Neural progenitor cell (in vitro differentiated cells): ENCODE results near the gene PTGR1. TPM values are rescaled to one million over a fixed set of nuclear protein-coding genes. Genes with fewer than 3 reads are reported as not detected.

ENCODE experiments used
- DNase-seq: peaks from one replicate; pipeline ENCODE4 v3.0.0-alpha.2; 2016; ENCODE audit warnings: low spot score
- H2AFZ ChIP-seq: fragments of 200-600 bp; sonication (generic); replicated peaks from 2 replicates; pipeline ENCODE4 v1.6.1; 2016; ENCODE audit warnings: antibody characterized with exemption
- H3F3A ChIP-seq: fragments of 200-600 bp; sonication (generic); 2 replicates; pipeline ENCODE4 v1.6.1; 2016; ENCODE audit warnings: antibody characterized with exemption, low read depth
- H3K27ac ChIP-seq: fragments of 200-600 bp; sonication (generic); 2 replicates; pipeline ENCODE4 v1.5.1; 2016; ENCODE audit warnings: mild to moderate bottlenecking
- H3K27me3 ChIP-seq: fragments of 200-600 bp; sonication (generic); 2 replicates; pipeline ENCODE4 v1.6.1; 2016; ENCODE audit warnings: mild to moderate bottlenecking, moderate library complexity
- H3K36me3 ChIP-seq: fragments of 200-600 bp; sonication (generic); 2 replicates; pipeline ENCODE4 v1.5.1; 2016
- H3K4me1 ChIP-seq: fragments of 200-600 bp; sonication (generic); 2 replicates; pipeline ENCODE4 v1.6.1; 2016; ENCODE audit warnings: mixed run types
- H3K4me2 ChIP-seq: fragments of 200-600 bp; sonication (generic); 2 replicates; pipeline ENCODE4 v1.6.1; 2016
- H3K4me3 ChIP-seq: fragments of 200-600 bp; sonication (generic); 2 replicates; pipeline ENCODE4 v1.5.1; 2016
- H3K79me2 ChIP-seq: fragments of 200-600 bp; sonication (generic); 2 replicates; pipeline ENCODE4 v1.6.1; 2016; ENCODE audit warnings: low read depth
- H3K9ac ChIP-seq: fragments of 200-600 bp; sonication (generic); 2 replicates; pipeline ENCODE4 v1.6.1; 2016
- H3K9me3 ChIP-seq: fragments of 200-600 bp; sonication (generic); 2 replicates; pipeline ENCODE4 v1.5.1; 2016; ENCODE audit warnings: low read depth
- H4K20me1 ChIP-seq: fragments of 200-600 bp; sonication (generic); 2 replicates; pipeline ENCODE4 v1.6.1; 2016; ENCODE audit warnings: low read depth
- H3K27ac Mint-ChIP-seq: 3 replicates; pipeline ENCODE4 v1.8.0; 2021; ENCODE audit warnings: mixed read lengths
- H3K27me3 Mint-ChIP-seq: 2 replicates; pipeline ENCODE4 v1.8.0; 2022; ENCODE audit warnings: low read depth, mild to moderate bottlenecking, inconsistent platforms, moderate library complexity, mixed read lengths; ENCODE audit not compliant: insufficient read depth
- H3K36me3 Mint-ChIP-seq: 3 replicates; pipeline ENCODE4 v1.8.0; 2021; ENCODE audit warnings: mixed read lengths
- H3K4me1 Mint-ChIP-seq: 3 replicates; pipeline ENCODE4 v1.8.0; 2021; ENCODE audit warnings: mixed read lengths
- H3K4me3 Mint-ChIP-seq: 3 replicates; pipeline ENCODE4 v1.8.0; 2021; ENCODE audit warnings: mild to moderate bottlenecking, moderate library complexity, mixed read lengths
- H3K9me3 Mint-ChIP-seq: 3 replicates; pipeline ENCODE4 v1.8.0; 2020; ENCODE audit warnings: mixed read lengths
- EZH2 ChIP-seq: fragments of 200-600 bp; sonication (generic); IDR thresholded peaks from 2 replicates; pipeline ENCODE4 v1.6.1; 2017; ENCODE audit warnings: antibody characterized with exemption, mild to moderate bottlenecking, moderate library complexity
- EZH2phosphoT487 ChIP-seq: fragments of 200-600 bp; sonication (generic); IDR thresholded peaks from 2 replicates; pipeline ENCODE4 v1.6.1; 2017; ENCODE audit warnings: antibody characterized with exemption
- total RNA-seq: library from RNA; depleted of rRNA; stranded (reverse); fragments of >200 nt; gene quantifications from 2 replicates; pipeline ENCODE4 v1.2.3, GENCODE V29; 2015; ENCODE audit warnings: low replicate concordance
- TF ChIP-seq, protein P1 (sequence below): fragments of 200-600 bp; sonication (generic); IDR thresholded peaks from 2 replicates; pipeline ENCODE4 v1.5.1; 2017; ENCODE audit warnings: antibody characterized with exemption, mild to moderate bottlenecking

PTGR1 gene
- total RNA-seq, 1 donor from 2014 or later: 124 TPM

DNA sequence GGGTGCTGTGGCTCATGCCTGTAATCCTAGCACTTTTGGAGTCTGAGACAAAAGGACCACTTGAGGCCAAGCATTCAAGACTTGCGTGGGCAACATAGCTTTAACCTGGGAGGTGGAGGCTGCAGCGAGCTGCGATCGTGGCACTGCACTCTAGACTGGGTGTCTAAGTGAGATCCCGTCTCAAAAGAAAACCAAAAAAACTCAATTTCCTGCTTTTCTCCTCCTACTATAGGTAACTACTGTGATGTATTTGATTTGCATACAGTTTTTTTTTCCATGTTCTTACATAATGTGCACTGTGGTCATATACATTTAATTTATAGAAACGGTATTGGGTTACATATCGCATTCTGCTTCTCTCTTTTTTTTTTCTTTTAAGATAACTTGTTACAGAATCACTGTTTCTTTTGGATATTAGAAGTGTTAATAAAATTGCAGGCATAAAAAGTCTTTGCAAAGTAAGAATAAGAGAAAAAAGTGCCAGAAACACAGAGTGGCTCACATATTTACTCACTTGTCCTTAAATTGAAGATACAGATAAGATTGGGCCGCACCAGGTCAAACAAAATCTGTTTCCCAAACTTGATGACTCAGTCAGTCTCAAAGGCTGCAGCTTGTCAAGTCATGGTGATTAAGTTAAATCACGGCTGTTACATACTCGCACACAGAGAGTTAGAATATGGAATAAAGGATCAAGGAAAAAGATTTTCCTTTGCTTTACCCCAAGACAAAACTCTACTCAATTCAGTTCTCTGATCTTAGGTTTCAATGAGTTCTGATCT lies 2.0 kb upstream of the PTGR1 start:
- peaks cover 12% of the 10 kb centered on the region for H3K4me1 ChIP-seq
- no peak for DNase-seq
- no peaks in the 10 kb centered on the region for H3K9me3 ChIP-seq
- peaks cover 7% of the 10 kb centered on the region for H3K79me2 ChIP-seq
- peaks cover 13% of the 10 kb centered on the region for H3K27me3 ChIP-seq
- no peak overlapping the region for H3K9ac ChIP-seq
- no peak overlapping the region for H3K4me2 ChIP-seq
- TF ChIP-seq EZH2 (no peak), EZH2phosphoT487 (no peak)
- TF ChIP-seq, protein P1, sequence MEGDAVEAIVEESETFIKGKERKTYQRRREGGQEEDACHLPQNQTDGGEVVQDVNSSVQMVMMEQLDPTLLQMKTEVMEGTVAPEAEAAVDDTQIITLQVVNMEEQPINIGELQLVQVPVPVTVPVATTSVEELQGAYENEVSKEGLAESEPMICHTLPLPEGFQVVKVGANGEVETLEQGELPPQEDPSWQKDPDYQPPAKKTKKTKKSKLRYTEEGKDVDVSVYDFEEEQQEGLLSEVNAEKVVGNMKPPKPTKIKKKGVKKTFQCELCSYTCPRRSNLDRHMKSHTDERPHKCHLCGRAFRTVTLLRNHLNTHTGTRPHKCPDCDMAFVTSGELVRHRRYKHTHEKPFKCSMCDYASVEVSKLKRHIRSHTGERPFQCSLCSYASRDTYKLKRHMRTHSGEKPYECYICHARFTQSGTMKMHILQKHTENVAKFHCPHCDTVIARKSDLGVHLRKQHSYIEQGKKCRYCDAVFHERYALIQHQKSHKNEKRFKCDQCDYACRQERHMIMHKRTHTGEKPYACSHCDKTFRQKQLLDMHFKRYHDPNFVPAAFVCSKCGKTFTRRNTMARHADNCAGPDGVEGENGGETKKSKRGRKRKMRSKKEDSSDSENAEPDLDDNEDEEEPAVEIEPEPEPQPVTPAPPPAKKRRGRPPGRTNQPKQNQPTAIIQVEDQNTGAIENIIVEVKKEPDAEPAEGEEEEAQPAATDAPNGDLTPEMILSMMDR: no peak
- peaks cover 16% of the 10 kb centered on the region for H3K27me3 Mint-ChIP-seq
- no peak overlapping the region for H3K27ac ChIP-seq
- no peaks in the 10 kb centered on the region for H3K36me3 ChIP-seq
- H4K20me1 ChIP-seq: no peaks in the 10 kb centered on the region
- no peak overlapping the region for H3K27ac Mint-ChIP-seq
- H3K36me3 Mint-ChIP-seq: peaks cover 8% of the 10 kb centered on the region
- H3K4me3 ChIP-seq: no peak overlapping the region
- peaks cover 2% of the 10 kb centered on the region for H3K9me3 Mint-ChIP-seq
- H2AFZ ChIP-seq: no peak overlapping the region
- H3K4me3 Mint-ChIP-seq: no peak overlapping the region
- H3F3A ChIP-seq: peaks cover 5% of the 10 kb centered on the region
- peaks cover 17% of the 10 kb centered on the region for H3K4me1 Mint-ChIP-seq

DNA sequence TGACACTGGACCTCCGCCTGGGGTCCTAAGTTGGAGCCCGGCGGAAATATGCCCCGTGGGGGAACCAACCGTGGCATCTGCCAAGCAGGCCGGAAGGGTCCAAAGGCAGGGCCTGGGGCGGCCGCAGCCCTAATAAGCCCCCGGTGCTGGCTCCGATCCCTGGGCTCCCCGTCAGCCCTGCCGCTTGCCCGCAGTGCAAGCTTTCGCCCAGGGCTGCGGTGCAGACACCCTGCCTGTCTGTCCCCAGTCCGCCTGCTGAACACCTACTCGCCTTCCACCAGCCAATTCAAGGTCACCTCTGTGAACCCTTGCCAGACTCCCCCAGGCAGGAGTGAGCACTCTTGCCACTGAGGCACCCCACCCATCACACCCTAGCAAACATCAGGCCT lies 502 bp upstream of the PTGR1 start:
- H3K9me3 Mint-ChIP-seq: peaks cover 2% of the 10 kb centered on the region
- Histone ChIP-seq H3K4me1 (peaks cover 12% of the 10 kb centered on the region), H3F3A (peaks cover 5% of the 10 kb centered on the region), H3K36me3 (peaks cover 4% of the 10 kb centered on the region), H3K27me3 (peaks cover 13% of the 10 kb centered on the region), H2AFZ (peak overlapping the region; percentile 88), H3K9ac (no peak overlapping the region), H3K27ac (no peak overlapping the region), H3K4me2 (peak overlapping the region; percentile 84), H3K79me2 (peaks cover 7% of the 10 kb centered on the region), H3K4me3 (peak overlapping the region; percentile 80), H3K9me3 (no peaks in the 10 kb centered on the region), H4K20me1 (no peaks in the 10 kb centered on the region)
- peak overlapping the region; percentile 90 for H3K4me3 Mint-ChIP-seq
- peaks cover 8% of the 10 kb centered on the region for H3K36me3 Mint-ChIP-seq
- peaks cover 17% of the 10 kb centered on the region for H3K4me1 Mint-ChIP-seq
- peaks cover 16% of the 10 kb centered on the region for H3K27me3 Mint-ChIP-seq
- peak overlapping the region; percentile 87 for H3K27ac Mint-ChIP-seq
- no peak for TF ChIP-seq EZH2
- TF ChIP-seq, protein P1: no peak
- TF ChIP-seq EZH2phosphoT487: no peak
- no peak for DNase-seq

DNA sequence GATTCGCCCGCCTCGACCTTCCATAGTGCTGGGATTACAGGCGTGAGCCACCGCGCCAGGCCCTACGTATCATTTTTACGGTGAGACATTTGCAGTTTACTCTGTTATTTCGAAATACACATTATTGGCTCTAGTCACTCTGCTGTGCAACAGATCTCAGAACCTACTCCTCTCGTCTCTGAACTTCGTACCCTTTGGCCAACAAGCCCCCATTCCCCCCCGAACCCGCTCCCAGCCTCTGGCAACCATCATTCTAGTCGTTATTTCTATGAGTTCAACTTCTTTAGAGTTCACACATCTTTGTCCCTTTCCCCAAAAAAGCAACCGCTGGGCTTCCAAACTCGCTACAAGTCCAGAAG lies 735 bp downstream of the PTGR1 start:
- H3K27ac ChIP-seq: no peak overlapping the region
- Mint-ChIP-seq H3K27ac (no peak overlapping the region), H3K36me3 (peaks cover 10% of the 10 kb centered on the region)

More for the DNA sequence above, 735 bp downstream of the PTGR1 start:
- Mint-ChIP-seq H3K4me3 (peak overlapping the region; percentile 90), H3K9me3 (peaks cover 2% of the 10 kb centered on the region), H3K4me1 (peaks cover 18% of the 10 kb centered on the region), H3K27me3 (peaks cover 16% of the 10 kb centered on the region)
- Histone ChIP-seq H3K9ac (peak overlapping the region; percentile 35), H3K9me3 (no peaks in the 10 kb centered on the region), H3K4me2 (peak overlapping the region; percentile 84), H3K27me3 (peaks cover 13% of the 10 kb centered on the region), H4K20me1 (no peaks in the 10 kb centered on the region), H3K79me2 (peaks cover 7% of the 10 kb centered on the region), H3K4me3 (peak overlapping the region; percentile 80), H3F3A (peaks cover 8% of the 10 kb centered on the region), H3K36me3 (peaks cover 4% of the 10 kb centered on the region), H3K4me1 (peaks cover 2% of the 10 kb centered on the region), H2AFZ (peak overlapping the region; percentile 88)
- no peak for TF ChIP-seq EZH2
- no peak for DNase-seq
